Stomach (tissue), 9 donors: Measurements from ENCODE around the gene REN. TPM values are rescaled to one million over a fixed set of nuclear protein-coding genes. Genes with fewer than 3 reads are reported as not detected.

Experiments
- DNase-seq, 2 donors: peaks; one replicate each; pipeline versions ENCODE4 v3.0.0 to v3.0.0-alpha.2; 2013 to 2019
- H3K27ac ChIP-seq, 5 donors: fragments of 200-600 bp in 4 of 5; sonication (generic) in 4 of 5; one replicate each; pipeline ENCODE4 v1.5.1; 2013 to 2019; ENCODE audit warnings: mild to moderate bottlenecking in 1 of 5, moderate library complexity in 1 of 5
- H3K27me3 ChIP-seq, 3 donors: fragments of 200-600 bp; sonication (generic); one replicate each; pipeline ENCODE4 v1.5.1; 2017 to 2019; ENCODE audit warnings: mixed run types in 1 of 3
- H3K36me3 ChIP-seq, 4 donors: fragments of 200-600 bp; sonication (generic); 1 replicate in 3 of 4; 2 replicates in 1 of 4; pipeline ENCODE4 v1.5.1; 2016 to 2019
- H3K4me1 ChIP-seq, 4 donors: fragments of 200-600 bp; sonication (generic); one replicate each; pipeline ENCODE4 v1.5.1; 2016 to 2019
- H3K4me3 ChIP-seq, 4 donors: fragments of 200-600 bp; sonication (generic) in 3 of 4; one replicate each; pipeline ENCODE4 v1.5.1; 2016 to 2019; ENCODE audit warnings: mild to moderate bottlenecking in 1 of 4
- H3K9me3 ChIP-seq, 4 donors: fragments of 200-600 bp; sonication (generic); one replicate each; pipeline ENCODE4 v1.5.1; 2016 to 2019
- EP300 ChIP-seq: sonication (generic); formaldehyde crosslinking; IDR thresholded peaks from one replicate; pipeline ENCODE4 v1.6.1; 2017; ENCODE audit warnings: antibody characterized with exemption
- POLR2A ChIP-seq, 4 donors: fragments of 450-650 bp; IDR thresholded peaks; one replicate each; pipeline ENCODE4 v1.6.1; 2016; ENCODE audit warnings: antibody characterized with exemption in 4 of 4, control low read depth in 2 of 4, mild to moderate bottlenecking in 1 of 4, moderate library complexity in 1 of 4
- POLR2AphosphoS5 ChIP-seq, 3 donors: sonication (generic); formaldehyde crosslinking; IDR thresholded peaks; one replicate each; pipeline ENCODE4 v1.6.1; 2016; ENCODE audit warnings: antibody characterized with exemption in 3 of 3
- WGBS, 5 donors: extraction: QIAGEN DNeasy Blood & Tissue Kit in 3 of 5; methylation state at CpG; one replicate each; pipeline versions ENCODE4 v1.1.5 to v1.1.7; 2013 to 2018; 5-methylcytosine and 5-hydroxymethylcytosine counted together
- intact Hi-C: fragments of 100-400 bp; cut with DNase I; formaldehyde crosslinking; loops from one replicate; pipeline ENCODE4 v1.15.1; 2023; ENCODE audit warnings: low total_unique reads
- polyA plus RNA-seq, 3 donors: library from polyadenylated mRNA; stranded (reverse); fragments of 200-250 nt; gene quantifications; one replicate each; pipeline ENCODE4 v1.2.3, GENCODE V29; 2013
- total RNA-seq, 5 donors: library from RNA; depleted of rRNA; stranded (reverse); fragments of >200 nt; gene quantifications; one replicate each; pipeline versions ENCODE4 v1.1.0 to v1.2.3, GENCODE V29; 2014 to 2016
- TF ChIP-seq, protein P1 (sequence below), 7 experiments: fragments of 450-650 bp in 4 of 7; fragments of 200-600 bp in 3 of 7; sonication (generic) in 3 of 7; IDR thresholded peaks; one replicate each; pipeline ENCODE4 v1.5.1; 2016 to 2019; ENCODE audit warnings: antibody characterized with exemption in 7 of 7, control low read depth in 2 of 7, mild to moderate bottlenecking in 1 of 7
- donor health status: healthy with polysubstance abuse.
- donor health status: Bipolar disorder and iron deficiency.
- donor health status: healthy.

REN gene
- total and polyA plus RNA-seq, 8 donors: 0.08 TPM; not detected in 7

DNA sequence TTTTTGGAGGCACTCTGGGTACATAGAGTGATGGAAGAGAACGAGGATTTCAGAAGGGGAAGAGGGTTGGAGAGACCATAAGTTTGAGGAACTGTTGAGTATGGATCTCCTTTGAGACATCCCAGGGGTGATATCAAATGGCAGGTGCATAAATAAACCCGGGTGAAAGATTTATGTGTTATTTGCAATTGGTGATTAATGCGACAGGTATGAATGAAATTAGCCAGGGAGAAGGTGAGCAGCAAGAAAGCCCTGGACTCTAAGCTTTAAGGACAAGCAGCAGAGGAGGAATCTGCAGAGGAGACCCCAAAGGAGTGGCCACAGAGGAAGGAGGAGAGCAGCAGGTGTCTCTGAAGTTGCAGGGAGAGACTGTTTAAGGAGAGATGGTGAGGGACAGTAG is 8.8 kb upstream of the REN start:
- no peak overlapping the region for H3K4me3 ChIP-seq
- no peaks in the 10 kb centered on the region for H3K36me3 ChIP-seq
- H3K27me3 ChIP-seq: peaks cover 0 to 9% (median 0%) of the 10 kb centered on the region in 3 donors
- H3K9me3 ChIP-seq: peaks cover 0 to 10% (median 4%) of the 10 kb centered on the region in 4 donors
- DNase-seq: no peak
- intact Hi-C loops: no loop called here
- no peak overlapping the region for H3K27ac ChIP-seq
- WGBS, 5 donors: 60 to 71% (median 61%) methylated on average over 3 of the region's 3 CpGs
- no peak for TF ChIP-seq POLR2AphosphoS5 (IDR thresholded peaks at IDR 0.05)
- no peak for TF ChIP-seq POLR2A (IDR thresholded peaks at IDR 0.05)
- TF ChIP-seq, protein P1, sequence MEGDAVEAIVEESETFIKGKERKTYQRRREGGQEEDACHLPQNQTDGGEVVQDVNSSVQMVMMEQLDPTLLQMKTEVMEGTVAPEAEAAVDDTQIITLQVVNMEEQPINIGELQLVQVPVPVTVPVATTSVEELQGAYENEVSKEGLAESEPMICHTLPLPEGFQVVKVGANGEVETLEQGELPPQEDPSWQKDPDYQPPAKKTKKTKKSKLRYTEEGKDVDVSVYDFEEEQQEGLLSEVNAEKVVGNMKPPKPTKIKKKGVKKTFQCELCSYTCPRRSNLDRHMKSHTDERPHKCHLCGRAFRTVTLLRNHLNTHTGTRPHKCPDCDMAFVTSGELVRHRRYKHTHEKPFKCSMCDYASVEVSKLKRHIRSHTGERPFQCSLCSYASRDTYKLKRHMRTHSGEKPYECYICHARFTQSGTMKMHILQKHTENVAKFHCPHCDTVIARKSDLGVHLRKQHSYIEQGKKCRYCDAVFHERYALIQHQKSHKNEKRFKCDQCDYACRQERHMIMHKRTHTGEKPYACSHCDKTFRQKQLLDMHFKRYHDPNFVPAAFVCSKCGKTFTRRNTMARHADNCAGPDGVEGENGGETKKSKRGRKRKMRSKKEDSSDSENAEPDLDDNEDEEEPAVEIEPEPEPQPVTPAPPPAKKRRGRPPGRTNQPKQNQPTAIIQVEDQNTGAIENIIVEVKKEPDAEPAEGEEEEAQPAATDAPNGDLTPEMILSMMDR (IDR thresholded peaks at IDR 0.05): no peak
- TF ChIP-seq EP300: no peak
- no peaks in the 10 kb centered on the region for H3K4me1 ChIP-seq

DNA sequence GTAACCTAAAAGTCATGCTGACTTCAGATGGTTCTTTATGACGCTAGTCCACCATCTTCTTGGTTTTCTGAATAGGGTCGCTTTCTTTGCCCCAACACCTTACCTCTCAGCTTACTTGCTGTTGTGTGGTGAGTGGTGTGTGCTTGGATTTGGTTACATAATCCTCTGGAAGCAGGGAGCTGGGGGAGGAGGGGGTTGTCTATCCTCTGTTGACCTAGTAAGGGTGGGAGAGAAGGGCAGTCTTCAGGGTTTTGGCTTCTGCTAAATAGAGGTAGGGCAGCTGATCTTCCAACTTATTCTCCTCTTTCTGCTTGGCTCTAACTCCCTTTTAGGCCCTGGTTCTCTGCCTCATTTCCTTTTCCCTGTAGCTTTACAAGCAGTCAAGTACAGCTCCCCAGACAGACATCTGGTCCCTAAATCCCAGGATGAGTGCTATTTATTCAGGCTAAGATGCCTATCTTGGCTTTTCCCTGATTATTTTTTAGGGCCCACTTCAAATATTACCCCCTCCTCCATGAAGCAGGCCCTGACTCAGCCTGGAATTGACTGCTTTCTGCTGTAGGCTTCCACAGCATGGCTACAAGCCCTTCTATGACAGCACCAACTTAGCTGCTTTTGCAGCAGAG is 6.4 kb upstream of the REN start:
- peaks cover 0 to 5% (median 0%) of the 10 kb centered on the region in 3 donors for H3K27me3 ChIP-seq
- H3K4me1 ChIP-seq: no peaks in the 10 kb centered on the region
- no peaks in the 10 kb centered on the region for H3K36me3 ChIP-seq
- no peak for DNase-seq
- WGBS, 5 donors: 88 to 100% (median 91%) methylated on average over 2 of the region's 2 CpGs
- no peak overlapping the region for H3K27ac ChIP-seq
- H3K4me3 ChIP-seq: no peak overlapping the region
- intact Hi-C loops: no loop called here
- peaks cover 0 to 23% (median 8%) of the 10 kb centered on the region in 4 donors for H3K9me3 ChIP-seq
- TF ChIP-seq POLR2AphosphoS5 (IDR thresholded peaks at IDR 0.05) (no peak), POLR2A (IDR thresholded peaks at IDR 0.05) (no peak), EP300 (no peak)
- TF ChIP-seq, protein P1 (IDR thresholded peaks at IDR 0.05): no peak

DNA sequence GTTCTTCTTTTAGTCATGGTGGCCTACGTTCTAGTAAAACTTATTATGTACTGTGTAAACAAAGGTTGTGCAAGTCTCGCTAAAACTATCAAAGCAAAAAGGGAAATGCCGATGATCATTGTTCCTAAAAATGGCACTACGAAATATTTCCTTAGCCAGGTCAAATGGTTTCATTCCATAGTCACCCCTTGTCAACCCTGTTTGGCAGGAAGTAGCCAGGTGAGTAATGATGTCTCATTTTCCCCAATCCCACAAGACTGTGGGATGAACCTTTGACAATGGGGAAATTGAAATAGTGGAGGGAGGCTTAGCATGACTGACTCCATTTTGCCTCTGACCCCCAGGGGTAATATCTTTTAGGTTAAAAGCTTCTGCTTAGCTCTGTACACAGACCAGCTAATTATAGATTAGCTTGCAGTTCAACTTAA is 5.6 kb upstream of the REN start:
- 23 to 41% (median 33%) methylated on average over 4 of the region's 4 CpGs for WGBS, 5 donors
- intact Hi-C loops: no loop called here
- Histone ChIP-seq H3K4me1 (no peaks in the 10 kb centered on the region), H3K9me3 (peaks cover 0 to 23% (median 8%) of the 10 kb centered on the region in 4 donors), H3K36me3 (no peaks in the 10 kb centered on the region), H3K27me3 (peaks cover 0 to 5% (median 0%) of the 10 kb centered on the region in 3 donors), H3K4me3 (no peak overlapping the region), H3K27ac (no peak overlapping the region)
- no peak for TF ChIP-seq POLR2A (IDR thresholded peaks at IDR 0.05)
- no peak for TF ChIP-seq EP300
- TF ChIP-seq, protein P1 (IDR thresholded peaks at IDR 0.05): no peak
- peak in 2 of 3 donors; percentile 22 to 33 for TF ChIP-seq POLR2AphosphoS5 (IDR thresholded peaks at IDR 0.05)
- DNase-seq: peak in 1 of 2 donors; percentile 37

DNA sequence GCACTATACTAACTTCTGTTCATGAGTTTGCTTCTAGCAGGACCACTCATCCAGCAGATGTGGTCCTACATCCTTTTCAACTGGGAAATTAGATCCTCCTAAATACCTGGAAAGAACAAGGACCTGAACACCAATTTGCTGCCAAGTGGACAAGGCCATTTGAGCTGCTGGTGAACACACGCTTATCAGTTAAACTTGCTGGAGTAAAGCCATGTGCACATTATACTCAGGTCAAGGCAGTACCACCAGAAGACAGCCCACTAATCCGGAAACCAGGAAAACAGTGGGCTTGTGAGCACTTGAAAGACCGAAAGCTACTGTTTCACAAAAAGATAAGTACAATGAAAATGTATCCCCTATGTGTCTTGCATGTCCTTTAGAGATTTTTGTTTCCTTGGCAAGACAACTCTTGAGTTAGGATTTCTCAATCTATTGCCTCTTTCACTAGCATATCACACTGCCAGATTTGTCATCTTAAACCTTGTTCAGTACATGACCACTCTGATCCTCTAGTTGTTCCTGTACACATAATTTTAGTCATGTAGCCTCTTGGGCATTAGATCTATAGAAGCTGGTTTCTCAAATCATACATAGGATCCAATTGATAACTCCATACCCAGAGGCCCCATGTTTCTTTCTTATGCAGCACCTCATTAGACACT is 4.5 kb upstream of the REN start:
- intact Hi-C loops: no loop called here
- no peak for TF ChIP-seq EP300
- Histone ChIP-seq H3K4me3 (no peak overlapping the region), H3K9me3 (peaks cover 0 to 23% (median 8%) of the 10 kb centered on the region in 4 donors), H3K27me3 (peaks cover 0 to 15% (median 0%) of the 10 kb centered on the region in 3 donors), H3K27ac (no peak overlapping the region), H3K4me1 (no peaks in the 10 kb centered on the region), H3K36me3 (no peaks in the 10 kb centered on the region)
- no peak for DNase-seq
- WGBS, 5 donors: 37 to 62% (median 44%) methylated on average over 3 of the region's 3 CpGs
